HT1080 (cell line): ENCODE data around the gene TNXB. TPM values are rescaled to one million over a fixed set of nuclear protein-coding genes. Genes with fewer than 3 reads are reported as not detected.
"Not testable (repeated sequence)": the region's sequence is repeated elsewhere in the genome, so short reads cannot be mapped to it uniquely, and the experiment has no call there.

ENCODE experiments used
- DNase-seq: peaks from one replicate; pipeline ENCODE4 v3.0.0-alpha.2; 2015; ENCODE audit warnings: low read depth
- total RNA-seq: library from RNA; depleted of rRNA; stranded (reverse); fragments of >200 nt; shearing (Covaris generic); gene quantifications from 2 replicates; pipeline ENCODE4 v1.2.3, GENCODE V29; 2014

The TNXB gene
- total RNA-seq, 1 experiment from 2014 or later = 0.37 TPM

DNA sequence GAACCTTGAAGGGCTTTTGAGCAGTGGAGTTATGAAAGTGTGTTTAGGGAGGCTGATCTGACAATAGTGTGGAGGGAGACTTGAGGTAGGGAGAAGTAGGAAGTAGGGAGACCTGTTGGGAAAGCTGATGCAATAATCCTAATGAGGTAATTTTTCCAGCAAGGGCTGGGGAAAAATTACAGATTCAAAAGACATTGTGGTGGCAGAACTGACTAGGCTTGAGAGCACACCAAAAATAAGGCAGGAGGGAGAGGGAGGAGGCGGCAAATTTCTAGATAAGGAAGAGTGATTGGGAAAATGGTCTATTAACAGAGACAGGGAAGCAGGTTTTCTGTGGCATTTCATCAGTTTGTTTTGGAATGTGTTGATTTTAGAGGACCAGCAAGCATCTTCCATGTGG, 37.1 kb upstream of the TNXB start:
- no peak for DNase-seq

DNA sequence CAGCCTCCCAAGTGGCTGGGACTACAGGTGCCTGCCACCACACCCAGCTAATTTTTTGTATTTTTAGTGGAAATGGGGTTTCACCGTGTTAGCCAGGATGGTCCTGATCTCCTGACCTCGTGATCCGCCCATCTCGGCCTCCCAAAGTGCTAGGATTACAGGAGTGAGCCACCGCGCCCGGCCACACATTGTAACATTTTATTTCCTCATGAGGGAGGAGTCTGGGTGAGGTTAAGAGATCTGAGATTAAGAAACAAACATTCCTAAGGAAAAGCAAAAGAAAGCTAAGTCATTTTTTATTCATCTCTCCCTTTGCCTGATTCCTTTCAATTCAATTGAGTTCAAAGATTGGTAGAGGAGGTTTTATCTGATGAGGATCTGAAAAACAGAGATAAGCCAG, 35.1 kb upstream of the TNXB start:
- not testable (repeated sequence) for DNase-seq

DNA sequence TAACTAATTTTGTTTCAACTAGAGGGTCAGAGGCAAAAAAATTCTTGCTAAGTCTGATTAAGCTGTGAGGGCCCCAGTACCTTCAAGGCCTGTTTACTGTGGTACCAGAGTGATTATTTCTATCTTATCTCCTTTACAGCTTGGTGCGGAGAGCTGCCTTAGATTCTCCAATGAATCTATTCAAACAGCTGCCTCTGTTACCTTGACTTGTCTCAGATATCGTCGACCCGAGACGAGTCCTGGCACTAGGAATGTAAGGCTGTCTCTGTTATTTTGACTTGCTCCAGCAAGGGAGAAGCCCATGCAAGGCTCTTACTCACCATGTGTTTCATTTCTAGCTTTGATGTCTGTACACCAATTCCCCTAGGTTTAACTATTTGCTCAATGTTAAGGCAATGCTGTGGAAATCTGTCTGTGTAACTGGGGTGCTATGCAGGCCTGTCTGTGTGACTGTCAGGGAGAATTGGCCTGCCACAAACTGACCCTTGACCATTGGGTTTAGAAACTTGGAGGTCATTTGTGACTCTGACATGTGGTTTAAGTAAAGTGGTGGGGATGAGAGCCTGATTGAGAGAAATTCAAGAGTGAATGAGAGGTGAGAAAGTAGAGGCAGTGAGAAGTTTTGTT, 31.4 kb upstream of the TNXB start:
- no peak for DNase-seq

DNA sequence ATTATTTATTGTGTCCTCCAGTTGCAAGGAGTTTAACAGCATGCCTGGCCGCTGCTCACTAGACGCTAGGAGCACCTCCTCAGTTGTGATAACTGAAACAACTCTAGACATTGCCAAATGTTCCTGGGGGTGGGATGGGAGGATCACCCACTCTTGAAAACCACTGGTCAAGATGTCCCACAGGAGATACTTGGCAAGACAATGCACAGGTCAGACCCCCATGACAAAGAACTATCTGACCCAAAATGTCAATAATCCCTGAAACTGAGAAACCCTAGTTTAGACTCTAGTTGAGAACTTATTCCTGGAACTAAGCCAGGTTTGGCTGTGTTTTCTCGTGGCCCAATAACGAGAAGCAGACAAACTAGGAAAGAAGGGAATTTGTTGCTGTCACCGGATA, 30.5 kb upstream of the TNXB start:
- no peak for DNase-seq

- DNase-seq = no peak
These were observed 28.3 kb upstream of the TNXB start for GRCh38 chr6:32137454-32137853.

- peak; percentile 30 for DNase-seq
These were observed 24.6 kb upstream of the TNXB start for GRCh38 chr6:32133786-32134185.

GRCh38 chr6:32132110-32132509, 23.0 kb upstream of the TNXB start:
- no peak for DNase-seq

DNA sequence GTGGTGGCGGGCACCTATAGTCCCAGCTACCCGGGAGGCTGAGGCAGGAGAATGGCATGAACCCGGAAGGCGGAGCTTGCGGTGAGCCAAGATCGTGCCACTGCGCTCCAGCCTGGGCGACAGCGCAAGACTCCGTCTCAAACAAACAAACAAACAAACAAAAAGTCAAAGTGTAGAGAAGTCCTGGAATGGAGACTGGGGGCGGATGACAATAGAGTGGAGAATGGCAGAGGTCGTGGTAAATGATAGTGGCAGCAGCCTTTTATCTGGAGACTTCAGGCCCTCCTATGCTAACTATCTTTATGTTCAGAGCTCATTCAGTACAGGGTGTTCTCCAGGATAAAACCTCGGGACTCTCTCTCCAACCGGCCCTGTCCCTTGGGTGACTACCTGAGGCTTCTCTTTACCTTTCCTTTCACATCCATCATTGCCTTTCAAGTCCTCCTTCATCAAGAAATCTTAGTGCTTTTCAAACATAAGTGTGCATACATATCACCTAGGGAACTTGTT, 22.4 kb upstream of the TNXB start:
- no peak for DNase-seq

- DNase-seq = no peak
These were observed 20.4 kb upstream of the TNXB start for GRCh38 chr6:32129297-32130088.

DNA sequence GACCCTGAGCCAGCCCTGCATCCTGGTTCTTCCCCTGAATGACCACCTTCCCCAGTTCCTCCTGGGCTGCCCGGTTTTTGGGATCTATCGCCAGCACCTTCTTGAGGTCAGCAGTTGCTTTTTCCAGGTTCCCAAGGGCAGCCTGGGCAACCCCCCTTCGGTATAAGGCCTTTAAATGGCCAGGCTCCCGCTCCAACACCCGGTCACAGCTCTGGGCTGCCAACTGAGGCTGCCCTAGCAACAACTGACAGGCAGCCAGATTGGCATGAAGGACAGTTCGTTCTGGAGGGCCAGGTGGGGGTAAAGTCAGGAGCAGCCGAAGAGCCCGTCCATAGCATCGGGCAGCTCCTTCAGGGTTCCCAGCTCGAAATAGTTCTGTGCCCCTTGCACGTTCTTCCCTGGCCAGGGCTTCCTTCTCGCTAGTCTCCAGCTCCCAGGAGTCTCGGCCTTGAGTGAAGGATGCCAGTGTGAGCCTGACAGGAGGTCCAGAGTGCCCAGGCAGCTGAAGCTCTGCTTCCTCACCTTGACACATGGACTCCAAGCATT, 19.7 kb upstream of the TNXB start:
- DNase-seq = no peak

GRCh38 chr6:32127717-32128592, 18.8 kb upstream of the TNXB start, which contains the start of gene ATF6B:
TSS of gene ATF6B (minus strand) at chr6:32128246. CDS start at chr6:32128207, 39 bp downstream.
- DNase-seq = peak; percentile 98

DNA sequence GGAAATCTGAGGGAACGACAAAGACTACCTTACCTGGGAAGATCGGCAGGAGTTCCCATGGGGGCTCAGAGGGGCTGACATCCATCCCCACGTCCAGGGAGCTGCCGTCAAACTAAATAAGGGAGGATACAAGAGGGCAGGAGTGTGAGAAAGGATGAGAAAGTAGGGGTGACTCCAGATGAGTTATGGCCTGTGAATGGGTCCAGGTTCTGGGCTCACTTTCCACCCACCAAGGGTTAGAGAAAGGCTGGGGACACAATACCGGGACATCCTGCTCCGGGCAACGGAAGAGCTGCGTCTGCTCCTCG, 18.2 kb upstream of the TNXB start:
- DNase-seq = no peak

- DNase-seq = no peak
These were observed 17.7 kb upstream of the TNXB start for GRCh38 chr6:32126880-32127279.

DNA sequence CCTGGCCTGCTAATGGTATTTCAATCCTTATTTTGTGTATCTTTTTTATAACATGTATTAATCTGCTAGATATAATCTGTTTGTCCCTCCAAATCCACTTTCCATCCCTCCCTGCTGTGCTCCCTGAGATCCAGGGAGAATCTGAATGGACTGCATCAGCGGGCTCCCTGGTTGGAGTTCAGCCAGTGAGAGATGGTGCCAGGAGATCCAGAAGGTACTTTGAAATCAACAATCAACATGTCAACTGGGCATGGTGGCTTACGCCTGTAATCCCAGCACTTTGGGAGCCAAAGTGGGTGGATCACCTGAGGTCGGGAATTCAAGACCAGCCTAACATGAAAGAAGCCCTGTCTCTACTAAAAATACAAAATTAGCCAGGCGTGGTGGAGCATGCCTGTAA, 14.5 kb upstream of the TNXB start:
- no peak for DNase-seq

DNA sequence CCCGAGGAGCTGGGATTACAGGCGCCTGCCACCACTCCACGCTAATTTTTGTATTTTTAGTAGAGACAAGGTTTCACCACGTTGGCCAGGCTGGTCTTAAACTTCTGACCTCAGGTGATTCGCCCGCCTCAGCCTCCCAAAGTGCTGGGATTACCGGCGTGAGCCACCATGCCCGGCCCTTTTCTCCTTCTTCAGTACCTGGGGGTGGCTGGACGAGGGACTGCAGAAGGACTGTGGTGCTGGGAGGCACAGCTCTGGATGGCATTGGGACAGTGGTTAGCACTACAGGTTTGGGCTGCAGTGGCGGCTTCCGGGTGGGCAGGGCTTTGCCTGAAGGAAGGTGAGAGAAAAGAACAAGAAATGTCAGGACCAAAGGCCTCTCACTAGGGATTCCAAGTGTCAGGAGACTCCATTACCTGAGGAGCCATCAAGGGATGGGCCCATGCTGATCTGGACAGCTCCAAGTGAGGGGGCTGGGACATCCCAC, 11.5 kb upstream of the TNXB start:
- no peak for DNase-seq

DNA sequence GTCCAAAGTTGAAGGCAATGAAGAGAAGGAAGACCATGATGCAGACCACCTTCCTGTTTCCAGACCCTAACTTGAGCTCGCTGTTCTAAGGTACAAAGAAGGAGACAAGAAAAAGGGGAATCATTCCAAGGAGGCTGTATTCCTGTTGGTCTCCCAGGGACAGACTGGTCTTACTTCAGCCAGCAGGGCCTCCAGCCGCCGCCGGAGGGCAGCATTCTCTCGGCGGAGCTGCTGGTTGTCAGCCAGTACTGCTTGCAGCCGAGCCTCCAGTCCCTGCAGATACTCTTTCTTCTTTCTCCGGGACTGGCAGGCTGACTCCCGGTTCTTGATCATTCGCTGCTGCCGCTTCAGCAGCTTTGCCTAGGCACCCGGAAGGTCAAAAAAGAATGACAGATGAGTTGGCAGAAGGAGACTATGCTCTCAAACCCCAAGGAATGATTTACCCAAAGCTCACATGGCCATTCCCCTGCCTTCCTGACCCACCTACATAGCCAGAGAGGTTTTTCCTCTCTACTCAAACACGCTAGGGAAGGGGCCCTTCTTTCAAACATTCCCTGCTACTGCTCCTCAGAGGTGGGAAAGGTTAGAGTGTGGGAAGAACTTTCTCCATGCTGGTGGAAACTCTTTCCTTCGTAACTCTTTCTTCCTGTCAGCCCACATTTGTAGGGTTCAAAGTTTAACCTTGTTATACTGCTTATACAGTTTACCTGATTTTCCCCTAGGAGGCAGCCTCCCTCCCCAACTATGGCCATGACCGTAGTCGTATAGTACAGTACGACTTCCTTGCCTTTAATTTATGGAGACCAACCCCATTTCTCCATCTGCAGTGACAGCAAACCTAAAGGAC, 9.9 kb upstream of the TNXB start:
- DNase-seq = peak; percentile 70

GRCh38 chr6:32117461-32117860, 8.3 kb upstream of the TNXB start:
- DNase-seq = no peak

DNA sequence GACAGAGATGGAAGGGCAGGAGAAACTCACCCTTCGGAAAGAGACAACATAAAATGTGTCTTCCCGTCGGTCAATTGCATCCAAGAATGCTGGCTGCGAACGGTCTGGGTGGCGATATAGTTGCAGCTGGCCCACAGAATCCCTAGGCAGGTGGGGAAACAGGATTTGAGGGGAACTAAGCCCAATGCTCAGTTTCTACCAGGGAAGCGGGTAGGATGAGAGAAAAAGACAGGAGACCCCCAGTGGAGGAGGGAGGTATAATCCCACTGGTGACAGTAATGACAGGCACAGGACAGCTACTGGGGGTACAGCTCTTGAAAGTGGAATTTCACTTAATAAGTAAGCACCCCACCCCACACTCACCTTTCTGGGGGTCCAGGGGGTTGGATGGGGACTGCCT, 7.5 kb upstream of the TNXB start:
- no peak for DNase-seq

DNA sequence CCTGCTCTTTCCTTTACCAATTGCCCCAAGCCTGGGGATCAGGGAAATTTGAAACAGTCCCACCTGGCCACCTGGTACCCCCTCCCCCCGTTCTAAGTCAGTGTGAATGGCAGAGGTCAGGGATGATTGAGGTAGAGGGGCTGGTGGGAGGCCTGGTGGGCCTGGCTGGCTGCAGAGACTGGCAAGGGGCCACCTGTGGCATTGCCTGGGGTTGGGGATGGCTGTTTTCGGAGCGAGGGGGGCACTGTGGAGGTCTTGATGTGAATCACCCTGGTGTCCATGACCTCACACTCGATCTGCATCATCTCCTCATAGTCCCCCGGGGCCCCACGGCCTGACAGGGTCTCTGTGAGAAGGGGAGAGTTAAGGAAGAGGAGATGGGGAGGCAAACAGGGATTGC, 6.5 kb upstream of the TNXB start:
- DNase-seq = no peak

DNA sequence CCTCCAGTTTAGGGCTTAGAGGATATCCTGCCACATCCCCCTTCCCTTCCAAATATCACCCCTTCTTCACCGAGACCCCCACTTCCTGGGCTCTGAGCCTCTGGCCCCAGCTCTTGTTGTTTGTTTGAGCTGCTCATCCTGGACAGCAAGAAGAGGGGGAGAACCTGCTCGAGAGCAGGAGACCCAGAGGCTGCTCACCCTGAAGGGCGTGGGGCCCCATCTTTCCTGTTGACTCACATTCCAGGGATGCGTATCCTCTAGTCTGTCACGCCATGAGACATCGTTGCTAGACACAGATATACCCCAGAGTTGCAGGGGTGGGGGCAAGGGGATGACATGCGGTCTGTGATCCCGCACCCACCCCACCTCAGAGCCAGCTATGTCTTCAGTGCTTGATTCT, 5.7 kb upstream of the TNXB start:
- peak; percentile 80 for DNase-seq
